AG04450 (cell line): ENCODE data around the gene PRR18. TPM values are rescaled to one million over a fixed set of nuclear protein-coding genes. Genes with fewer than 3 reads are reported as not detected.

Source experiments
- CTCF ChIA-PET: fragments of 300-600, 350-600 bp; formaldehyde crosslinking; extraction: SDS; loops from one replicate; lab custom pipeline; 2022; ENCODE audit warnings: antibody characterized with exemption, inconsistent platforms; lab: Charles Lee
- POLR2A ChIA-PET: fragments of 350-600 bp; formaldehyde crosslinking; extraction: SDS; loops from one replicate; lab custom pipeline; 2021; ENCODE audit warnings: antibody characterized with exemption, inconsistent platforms; lab: Yijun Ruan, JAX
- DNase-seq: peaks from one replicate; pipeline ENCODE4 v3.0.0-alpha.2; 2011; ENCODE audit warnings: low read depth, low spot score
- H3K27ac ChIP-seq: one replicate; pipeline ENCODE4 v1.5.1; 2012; ENCODE audit warnings: low read depth, low read length, control low read depth
- H3K27me3 ChIP-seq: one replicate; pipeline ENCODE4 v1.6.0; 2012; ENCODE audit warnings: low read length; ENCODE audit not compliant: control insufficient read depth, insufficient read depth
- H3K4me3 ChIP-seq: 2 replicates; pipeline ENCODE4 v1.5.1; 2011; ENCODE audit warnings: mild to moderate bottlenecking, low read depth, low read length, control low read depth
- H3K9me3 ChIP-seq: 2 replicates; pipeline ENCODE4 v1.5.1; 2012; ENCODE audit warnings: low read length; ENCODE audit not compliant: control insufficient read depth, insufficient read depth
- polyA plus RNA-seq: library from polyadenylated mRNA; depleted of rRNA; stranded (reverse); fragments of >200 nt; gene quantifications from 2 replicates; pipeline ENCODE4 v1.2.3, GENCODE V29; 2011
- TF ChIP-seq, protein P1 (sequence below): IDR thresholded peaks from 2 replicates; pipeline ENCODE4 v1.5.1; 2011; ENCODE audit warnings: low read depth, low read length, control low read depth, inconsistent platforms

PRR18 gene
- polyA plus RNA-seq, 1 experiment, result not detected

DNA sequence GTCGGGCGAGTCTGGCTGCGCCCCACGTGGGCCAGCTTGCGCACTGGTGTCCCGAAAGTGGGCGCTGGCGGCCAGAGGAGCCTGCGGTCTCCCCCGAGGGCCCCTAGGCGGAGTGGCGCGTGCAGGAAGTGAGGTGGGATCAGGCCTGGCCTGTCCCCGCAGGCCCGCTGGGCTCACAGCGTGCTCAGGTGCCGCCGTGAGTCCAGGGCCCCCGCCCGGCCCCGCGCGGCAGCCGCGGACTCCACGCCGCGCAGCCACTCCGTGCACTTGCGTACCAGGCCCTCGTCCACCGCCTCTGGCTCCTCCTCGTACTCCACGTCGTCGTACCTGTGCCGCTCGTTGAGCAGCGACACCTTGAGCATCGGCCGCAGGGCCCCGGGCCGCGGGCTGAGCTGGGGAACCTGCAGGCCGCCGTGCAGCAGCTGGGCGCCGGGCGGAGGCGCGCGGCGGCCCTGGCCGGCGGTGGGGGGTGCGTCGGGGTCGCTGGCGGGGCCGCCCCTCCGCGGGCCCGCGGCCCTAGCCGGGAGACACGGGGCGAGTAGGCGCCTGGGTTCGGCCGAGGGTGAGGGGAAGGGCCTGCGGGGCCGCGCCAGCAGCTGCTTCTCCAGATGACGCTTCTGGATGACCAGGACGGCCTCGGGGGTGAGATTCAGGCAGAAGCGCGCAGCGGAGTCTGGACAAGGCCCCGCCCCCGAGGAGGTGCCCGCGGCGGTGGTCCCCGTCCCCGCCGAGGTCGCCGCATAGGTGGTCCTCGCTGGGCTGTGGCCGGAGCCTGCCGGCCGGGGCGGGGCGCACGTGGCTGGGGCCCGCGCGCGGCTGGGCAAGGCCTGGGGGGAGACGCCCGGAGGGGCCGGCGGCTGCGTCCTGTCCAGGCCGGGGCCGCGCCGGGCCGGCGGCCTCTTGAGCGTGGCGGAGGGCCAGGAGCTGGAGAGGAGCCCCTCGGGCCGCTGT, 835 bp downstream of the PRR18 start:
- CTCF ChIA-PET, result no interaction called here

DNA sequence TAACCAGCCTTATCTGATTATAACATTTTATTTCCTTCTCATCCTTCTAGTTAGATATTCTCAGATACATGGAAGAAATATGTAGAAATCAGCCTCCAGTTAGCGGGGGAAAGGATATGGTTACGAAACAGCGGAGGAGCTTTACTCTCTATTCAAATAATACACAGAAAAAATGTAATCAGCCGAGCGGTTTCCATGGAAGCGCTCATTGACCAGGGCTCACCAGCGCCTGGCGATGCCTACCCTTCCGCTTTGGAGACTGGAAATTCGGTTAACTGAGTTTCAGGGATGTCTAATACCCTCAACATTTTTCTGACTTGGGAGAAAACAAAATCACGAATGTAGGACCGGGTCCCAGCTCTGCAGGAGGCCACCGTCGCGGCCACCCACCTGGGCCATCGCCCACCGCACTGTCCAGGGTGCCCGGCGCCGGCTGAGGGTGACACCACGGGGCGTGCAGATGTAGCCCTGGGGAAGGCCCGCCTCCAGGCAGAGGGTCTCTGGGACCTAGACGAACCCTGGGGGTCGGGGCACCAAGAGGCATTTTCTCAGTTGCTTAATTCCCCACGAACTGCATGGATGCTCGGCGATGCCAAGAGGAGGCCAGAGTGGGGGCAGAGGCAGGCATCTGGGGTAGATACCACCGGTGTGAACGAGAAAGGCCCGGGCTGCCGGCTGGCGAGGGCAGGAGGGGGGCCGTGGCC, 1.7 kb downstream of the PRR18 start:
- POLR2A ChIA-PET, result no interaction called here
- DNase-seq, result no peak
- CTCF ChIA-PET, result no interaction called here
- no peak overlapping the region for H3K27ac ChIP-seq
- TF ChIP-seq, protein P1, sequence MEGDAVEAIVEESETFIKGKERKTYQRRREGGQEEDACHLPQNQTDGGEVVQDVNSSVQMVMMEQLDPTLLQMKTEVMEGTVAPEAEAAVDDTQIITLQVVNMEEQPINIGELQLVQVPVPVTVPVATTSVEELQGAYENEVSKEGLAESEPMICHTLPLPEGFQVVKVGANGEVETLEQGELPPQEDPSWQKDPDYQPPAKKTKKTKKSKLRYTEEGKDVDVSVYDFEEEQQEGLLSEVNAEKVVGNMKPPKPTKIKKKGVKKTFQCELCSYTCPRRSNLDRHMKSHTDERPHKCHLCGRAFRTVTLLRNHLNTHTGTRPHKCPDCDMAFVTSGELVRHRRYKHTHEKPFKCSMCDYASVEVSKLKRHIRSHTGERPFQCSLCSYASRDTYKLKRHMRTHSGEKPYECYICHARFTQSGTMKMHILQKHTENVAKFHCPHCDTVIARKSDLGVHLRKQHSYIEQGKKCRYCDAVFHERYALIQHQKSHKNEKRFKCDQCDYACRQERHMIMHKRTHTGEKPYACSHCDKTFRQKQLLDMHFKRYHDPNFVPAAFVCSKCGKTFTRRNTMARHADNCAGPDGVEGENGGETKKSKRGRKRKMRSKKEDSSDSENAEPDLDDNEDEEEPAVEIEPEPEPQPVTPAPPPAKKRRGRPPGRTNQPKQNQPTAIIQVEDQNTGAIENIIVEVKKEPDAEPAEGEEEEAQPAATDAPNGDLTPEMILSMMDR, result no peak
- H3K9me3 ChIP-seq, result peaks cover 2% of the 10 kb centered on the region; the same call in 1 of the 2 replicates
- H3K4me3 ChIP-seq, result no peak overlapping the region
- peaks cover 51% of the 10 kb centered on the region for H3K27me3 ChIP-seq

More for the DNA sequence above, 835 bp downstream of the PRR18 start:
- TF ChIP-seq, protein P1, result no peak
- POLR2A ChIA-PET, result no interaction called here
- Histone ChIP-seq H3K27ac (no peak overlapping the region), H3K27me3 (peaks cover 51% of the 10 kb centered on the region), H3K9me3 (peaks cover 2% of the 10 kb centered on the region; the same call in 1 of the 2 replicates), H3K4me3 (peak overlapping the region; percentile 10; the same call in 1 of the 2 replicates)
- no peak for DNase-seq

DNA sequence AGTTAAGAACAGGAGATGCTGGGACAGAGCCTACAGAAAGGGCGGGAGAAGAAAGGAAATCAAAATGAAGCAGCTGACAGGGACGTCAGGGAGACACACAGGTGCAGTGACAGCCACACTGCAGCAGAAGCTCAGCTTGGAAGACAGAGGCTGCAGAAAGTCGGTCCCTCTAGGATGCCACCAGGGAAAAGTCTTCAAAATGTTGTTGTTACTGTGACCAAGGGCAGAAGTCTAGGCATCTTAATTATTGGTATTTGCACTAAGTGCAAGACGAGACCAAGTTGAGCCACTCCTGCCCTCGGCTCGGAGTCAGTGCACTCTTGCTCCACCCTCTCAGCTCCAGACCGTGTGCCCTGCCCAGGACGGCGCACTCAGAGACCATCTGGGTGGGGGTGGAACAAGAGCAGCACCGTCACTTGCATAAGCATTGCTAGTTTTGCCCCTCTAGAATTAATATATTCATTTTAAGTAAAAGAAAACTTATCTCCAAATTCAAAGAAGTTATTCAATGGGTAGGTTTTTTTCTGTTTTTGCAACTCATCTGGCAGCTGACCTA, 2.6 kb downstream of the PRR18 start:
- no peak for DNase-seq
- H3K4me3 ChIP-seq, result no peak overlapping the region
- peaks cover 51% of the 10 kb centered on the region for H3K27me3 ChIP-seq
- POLR2A ChIA-PET, result no interaction called here
- TF ChIP-seq, protein P1, result no peak
- CTCF ChIA-PET, result interaction anchor here (0.5 to 1.0 kb wide), 2 partner anchors 17 to 198 kb away, joined by 6 to 10 read pairs; no protein-coding TSS in a partner anchor
- no peak overlapping the region for H3K27ac ChIP-seq
- H3K9me3 ChIP-seq, result peaks cover 2% of the 10 kb centered on the region; the same call in 1 of the 2 replicates

DNA sequence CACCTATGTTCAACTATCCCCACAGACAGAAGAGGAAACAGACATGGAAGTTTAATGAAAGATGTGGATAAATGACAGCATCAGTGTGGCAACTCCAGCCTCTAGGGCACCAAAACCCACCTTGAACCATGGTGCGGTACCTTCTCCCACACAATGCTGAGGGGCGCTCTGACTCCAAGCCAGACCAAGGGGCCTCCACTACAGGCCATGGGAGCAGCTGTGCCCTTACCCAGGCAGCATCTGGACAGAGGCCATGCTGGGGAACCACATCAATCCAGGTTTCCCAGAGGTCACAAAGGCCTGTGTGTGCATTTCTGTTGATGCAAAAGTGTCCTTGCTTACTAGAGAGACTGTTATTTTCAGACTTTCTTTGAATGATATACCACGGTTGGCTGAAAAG, 4.1 kb downstream of the PRR18 start:
- ChIA-PET POLR2A (no interaction called here), CTCF (interaction anchor here (1.2 to 2.4 kb wide), 3 partner anchors 9 to 97 kb away, joined by 4 to 15 read pairs (median 4); no protein-coding TSS in a partner anchor)
- H3K27me3 ChIP-seq, result peaks cover 39% of the 10 kb centered on the region
- no peak overlapping the region for H3K4me3 ChIP-seq
- TF ChIP-seq, protein P1, result no peak
- no peak for DNase-seq
- H3K27ac ChIP-seq, result no peak overlapping the region
- peaks cover 2% of the 10 kb centered on the region; the same call in 1 of the 2 replicates for H3K9me3 ChIP-seq
